ENCODE data around the gene IZUMO4.

DNA sequence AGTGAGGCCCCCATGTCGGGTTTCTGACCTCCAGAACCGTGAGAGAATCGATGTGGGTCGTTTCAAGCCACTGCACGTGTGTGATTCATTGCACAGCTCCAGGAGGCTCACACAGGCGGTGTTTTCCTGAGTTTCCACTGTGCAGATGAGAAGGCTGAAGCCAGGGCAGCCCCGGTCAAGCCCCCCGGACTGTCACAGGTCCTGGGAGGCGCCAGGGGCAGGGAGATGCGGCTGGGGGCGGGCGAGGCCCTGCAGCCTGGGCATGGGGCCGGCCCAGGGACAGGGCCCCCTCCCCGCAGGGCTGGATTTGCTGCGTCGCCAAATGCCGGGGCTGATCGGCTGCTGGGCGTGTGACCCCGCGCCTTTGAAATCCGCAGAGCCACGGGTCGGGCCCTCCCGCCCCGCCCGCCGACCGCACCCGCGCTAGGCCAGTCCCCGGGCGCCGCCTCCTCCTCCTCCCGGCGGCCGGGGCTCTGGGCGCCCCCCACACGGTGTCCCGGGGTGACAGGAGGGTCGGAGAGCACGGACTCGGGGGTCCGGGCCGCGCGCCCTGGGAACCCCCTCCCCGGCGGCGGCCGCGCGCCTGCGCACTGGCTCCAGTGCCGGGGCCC lies 35.7 kb upstream of the IZUMO4 start:
- TF ChIP-seq, protein P1, sequence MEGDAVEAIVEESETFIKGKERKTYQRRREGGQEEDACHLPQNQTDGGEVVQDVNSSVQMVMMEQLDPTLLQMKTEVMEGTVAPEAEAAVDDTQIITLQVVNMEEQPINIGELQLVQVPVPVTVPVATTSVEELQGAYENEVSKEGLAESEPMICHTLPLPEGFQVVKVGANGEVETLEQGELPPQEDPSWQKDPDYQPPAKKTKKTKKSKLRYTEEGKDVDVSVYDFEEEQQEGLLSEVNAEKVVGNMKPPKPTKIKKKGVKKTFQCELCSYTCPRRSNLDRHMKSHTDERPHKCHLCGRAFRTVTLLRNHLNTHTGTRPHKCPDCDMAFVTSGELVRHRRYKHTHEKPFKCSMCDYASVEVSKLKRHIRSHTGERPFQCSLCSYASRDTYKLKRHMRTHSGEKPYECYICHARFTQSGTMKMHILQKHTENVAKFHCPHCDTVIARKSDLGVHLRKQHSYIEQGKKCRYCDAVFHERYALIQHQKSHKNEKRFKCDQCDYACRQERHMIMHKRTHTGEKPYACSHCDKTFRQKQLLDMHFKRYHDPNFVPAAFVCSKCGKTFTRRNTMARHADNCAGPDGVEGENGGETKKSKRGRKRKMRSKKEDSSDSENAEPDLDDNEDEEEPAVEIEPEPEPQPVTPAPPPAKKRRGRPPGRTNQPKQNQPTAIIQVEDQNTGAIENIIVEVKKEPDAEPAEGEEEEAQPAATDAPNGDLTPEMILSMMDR (IDR thresholded peaks at IDR 0.05; ENCODE audit: poor library complexity): no peak
- TF ChIP-seq EZH2 (IDR thresholded peaks at IDR 0.05; ENCODE audit: borderline replicate concordance) (no peak), EZH2phosphoT487 (IDR thresholded peaks at IDR 0.05; ENCODE audit: low read depth, severe bottlenecking, unreplicated experiment) (no peak)
